H1 (cell line): Measurements from ENCODE around the gene KIFBP. TPM values are rescaled to one million over a fixed set of nuclear protein-coding genes. Genes with fewer than 3 reads are reported as not detected.
"Not testable (repeated sequence)": the region's sequence is repeated elsewhere in the genome, so short reads cannot be mapped to it uniquely, and the experiment has no call there.

Source experiments
- CTCF ChIA-PET: fragments of 300-600 bp; sonication (Branson Sonifier 250); formaldehyde crosslinking; loops from one replicate; lab custom pipeline; 2021; ENCODE audit not compliant: partially characterized antibody; lab: Charles Lee
- POLR2A ChIA-PET: fragments of 300-600 bp; sonication (Branson Sonifier 250); formaldehyde crosslinking; loops from one replicate; lab custom pipeline; 2021; ENCODE audit warnings: inconsistent platforms; ENCODE audit not compliant: partially characterized antibody; lab: Charles Lee
- DNase-seq, 2 experiments: peaks; one replicate each; pipeline versions ENCODE4 v3.0.0 to v3.0.0-alpha.2; 2010 to 2022; ENCODE audit warnings: low spot score in 2 of 2, low read depth in 1 of 2, mixed read lengths in 1 of 2
- FAIRE-seq: peaks from 2 replicates; lab custom pipeline; 2011; peaks lifted over from hg19 to GRCh38; lab: Jason Lieb, UNC
- H2AFZ ChIP-seq: 2 replicates; pipeline ENCODE4 v1.8.1; 2012; ENCODE audit warnings: low read length, inconsistent platforms
- H2AK5ac ChIP-seq: 2 replicates; pipeline ENCODE4 v1.6.1; 2013; ENCODE audit warnings: low read depth, low read length
- H2BK120ac ChIP-seq: replicated peaks from 2 replicates; pipeline ENCODE3; 2013; ENCODE audit warnings: low read depth, low read length, inconsistent platforms
- H2BK12ac ChIP-seq: 2 replicates; pipeline ENCODE4 v1.6.1; 2013; ENCODE audit warnings: low read depth, low read length
- H2BK15ac ChIP-seq: 2 replicates; pipeline ENCODE4 v1.6.1; 2013; ENCODE audit warnings: low read length
- H2BK20ac ChIP-seq: 2 replicates; pipeline ENCODE4 v1.6.1; 2013; ENCODE audit warnings: low read length
- H2BK5ac ChIP-seq: 2 replicates; pipeline ENCODE4 v1.6.1; 2013; ENCODE audit warnings: low read depth, low read length
- H3K14ac ChIP-seq: 2 replicates; pipeline ENCODE4 v1.6.1; 2013; ENCODE audit warnings: inconsistent platforms; ENCODE audit not compliant: insufficient read length
- H3K18ac ChIP-seq: 2 replicates; pipeline ENCODE4 v1.6.1; 2013; ENCODE audit warnings: low read length; ENCODE audit errors: extremely low read depth
- H3K23ac ChIP-seq: 2 replicates; pipeline ENCODE4 v1.6.1; 2013; ENCODE audit warnings: inconsistent platforms; ENCODE audit not compliant: insufficient read length
- H3K23me2 ChIP-seq: 2 replicates; pipeline ENCODE4 v1.6.1; 2013; ENCODE audit warnings: low read depth, low read length
- H3K27ac ChIP-seq: 2 replicates; pipeline ENCODE4 v1.6.1; 2011; ENCODE audit warnings: low read depth, low read length, inconsistent platforms
- H3K27me3 ChIP-seq, 4 experiments: replicated peaks in 1 of 4; 1 replicate in 1 of 4; 2 replicates in 3 of 4; pipeline versions ENCODE4 v1.6.1 to v1.8.1; 2011 to 2013; ENCODE audit warnings: low read length in 3 of 4, mild to moderate bottlenecking in 3 of 4, inconsistent platforms in 2 of 4, mixed read lengths in 2 of 4, moderate library complexity in 1 of 4; ENCODE audit not compliant: control insufficient read depth in 3 of 4, insufficient read depth in 3 of 4; ENCODE audit errors: extremely low read depth in 1 of 4
- H3K36me3 ChIP-seq, 4 experiments: 2 replicates each; pipeline versions ENCODE4 v1.6.1 to v1.8.1; 2011 to 2013; ENCODE audit warnings: mild to moderate bottlenecking in 4 of 4, low read length in 3 of 4, moderate library complexity in 2 of 4, control low read depth in 1 of 4, inconsistent platforms in 1 of 4; ENCODE audit not compliant: insufficient read depth in 4 of 4, control insufficient read depth in 2 of 4
- H3K4ac ChIP-seq: replicated peaks from 2 replicates; pipeline ENCODE3; 2013; ENCODE audit warnings: low read length, low read depth, mixed read lengths, inconsistent platforms; ENCODE audit not compliant: insufficient read length
- H3K4me1 ChIP-seq, 4 experiments: replicated peaks in 1 of 4; 1 replicate in 1 of 4; 2 replicates in 3 of 4; pipeline versions ENCODE4 v1.6.1 to v1.8.1; 2011 to 2013; ENCODE audit warnings: low read length in 3 of 4, inconsistent platforms in 2 of 4, mixed read lengths in 1 of 4; ENCODE audit not compliant: insufficient read depth in 4 of 4, control insufficient read depth in 3 of 4
- H3K4me2 ChIP-seq, 2 experiments: 2 replicates each; pipeline versions ENCODE4 v1.6.1 to v1.8.1; 2011 to 2013; ENCODE audit warnings: low read depth in 2 of 2, low read length in 2 of 2, control low read depth in 1 of 2, inconsistent platforms in 1 of 2, mild to moderate bottlenecking in 1 of 2; ENCODE audit not compliant: insufficient read depth in 1 of 2
- H3K4me3 ChIP-seq, 4 experiments: fragments of 200-600, 300-600 bp in 1 of 4; sonication (generic), shearing (Covaris generic), sonication (Bioruptor Twin) in 1 of 4; 2 replicates each; pipeline versions ENCODE4 v1.5.1 to v1.8.1; 2011 to 2016; ENCODE audit warnings: low read length in 4 of 4, low read depth in 3 of 4, control low read depth in 2 of 4, inconsistent platforms in 2 of 4, mild to moderate bottlenecking in 2 of 4, mixed read lengths in 1 of 4, moderate library complexity in 1 of 4; ENCODE audit not compliant: insufficient read depth in 2 of 4; ENCODE audit errors: extremely low read depth in 1 of 4
- H3K56ac ChIP-seq: replicated peaks from 2 replicates; pipeline ENCODE3; 2013; ENCODE audit warnings: low read depth, mild to moderate bottlenecking, mixed read lengths, low read length, inconsistent platforms; ENCODE audit not compliant: insufficient read length
- H3K79me1 ChIP-seq: 2 replicates; pipeline ENCODE4 v1.6.1; 2013; ENCODE audit warnings: low read depth, low read length, control low read depth
- H3K79me2 ChIP-seq, 2 experiments: 2 replicates each; pipeline versions ENCODE4 v1.6.1 to v1.8.1; 2012 to 2013; ENCODE audit warnings: low read length in 2 of 2, mild to moderate bottlenecking in 2 of 2, inconsistent platforms in 1 of 2; ENCODE audit not compliant: insufficient read depth in 2 of 2, control insufficient read depth in 1 of 2
- H3K9ac ChIP-seq, 4 experiments: replicated peaks in 1 of 4; 1 replicate in 1 of 4; 2 replicates in 3 of 4; pipeline versions ENCODE4 v1.6.1 to v1.8.1; 2011 to 2013; ENCODE audit warnings: low read depth in 3 of 4, low read length in 3 of 4, control low read depth in 2 of 4, mild to moderate bottlenecking in 2 of 4, moderate library complexity in 2 of 4, inconsistent platforms in 1 of 4; ENCODE audit errors: extremely low read depth in 1 of 4
- H3K9me3 ChIP-seq, 2 experiments: 2 replicates each; pipeline versions ENCODE4 v1.6.1 to v1.8.1; 2012 to 2013; ENCODE audit warnings: mild to moderate bottlenecking in 2 of 2, moderate library complexity in 2 of 2, control low read depth in 1 of 2, inconsistent platforms in 1 of 2, low read depth in 1 of 2, low read length in 1 of 2, mixed read lengths in 1 of 2; ENCODE audit not compliant: insufficient read depth in 2 of 2
- H4K20me1 ChIP-seq, 2 experiments: replicated peaks in 1 of 2; 2 replicates each; pipeline versions ENCODE3 to v1.8.1; 2011 to 2013; ENCODE audit warnings: inconsistent platforms in 2 of 2, low read length in 2 of 2, mild to moderate bottlenecking in 1 of 2; ENCODE audit not compliant: insufficient read depth in 2 of 2, control insufficient read depth in 1 of 2
- H4K5ac ChIP-seq: 2 replicates; pipeline ENCODE4 v1.6.1; 2013; ENCODE audit warnings: low read length, low read depth, mixed read lengths, inconsistent platforms; ENCODE audit not compliant: insufficient read length
- H4K8ac ChIP-seq: 2 replicates; pipeline ENCODE4 v1.8.0; 2013; ENCODE audit warnings: mild to moderate bottlenecking, moderate library complexity, low read length, inconsistent platforms; ENCODE audit not compliant: insufficient read depth; ENCODE audit errors: extremely low read depth
- H4K91ac ChIP-seq: replicated peaks from 2 replicates; pipeline ENCODE3; 2013; ENCODE audit warnings: low read length, mixed read lengths, inconsistent platforms; ENCODE audit not compliant: insufficient read length
- WGBS, 2 experiments: shearing (Covaris generic) in 1 of 2; methylation state at CpG; one replicate each; pipeline versions ENCODE4 v1.1.6 to v1.1.7; 2013 to 2015; ENCODE audit warnings: low lambda C conversion rate in 2 of 2, mixed read lengths in 2 of 2, inconsistent platforms in 1 of 2, low coverage in 1 of 2, missing lambda C conversion rate in 1 of 2; ENCODE audit not compliant: insufficient replicate concordance in 2 of 2, insufficient coverage in 1 of 2, insufficient read length in 1 of 2; ENCODE audit errors: extremely low coverage in 1 of 2, missing lambda C conversion rate in 1 of 2; 5-methylcytosine and 5-hydroxymethylcytosine counted together
- polyA plus RNA-seq, 7 experiments: library from polyadenylated mRNA; depleted of rRNA in 3 of 7; stranded (reverse) in 5 of 7; unstranded in 2 of 7; fragments of >200 nt in 5 of 7; fragments of 200-250 nt in 2 of 7; gene quantifications; 1 replicate in 5 of 7; 2 replicates in 1 of 7; 4 replicates in 1 of 7; pipeline versions ENCODE4 v1.2.1 to v1.2.3, GENCODE V29; 2011 to 2013; ENCODE audit warnings: missing spikeins in 2 of 7, mixed read lengths in 2 of 7
- total RNA-seq: library from RNA; stranded (reverse); fragmentation: NEBNext Ultra II Directional; extraction: Animal tissue kit (Norgen Biotek cat#: 25700); gene quantifications from 2 replicates; pipeline ENCODE4 v1.2.1, GENCODE V29; 2021

KIFBP gene
- total and polyA plus RNA-seq, 2 of the 8 experiments (the other 6 are each of a cell fraction or from before 2014, with no cell fraction given): 17.3 to 34.6 TPM

DNA sequence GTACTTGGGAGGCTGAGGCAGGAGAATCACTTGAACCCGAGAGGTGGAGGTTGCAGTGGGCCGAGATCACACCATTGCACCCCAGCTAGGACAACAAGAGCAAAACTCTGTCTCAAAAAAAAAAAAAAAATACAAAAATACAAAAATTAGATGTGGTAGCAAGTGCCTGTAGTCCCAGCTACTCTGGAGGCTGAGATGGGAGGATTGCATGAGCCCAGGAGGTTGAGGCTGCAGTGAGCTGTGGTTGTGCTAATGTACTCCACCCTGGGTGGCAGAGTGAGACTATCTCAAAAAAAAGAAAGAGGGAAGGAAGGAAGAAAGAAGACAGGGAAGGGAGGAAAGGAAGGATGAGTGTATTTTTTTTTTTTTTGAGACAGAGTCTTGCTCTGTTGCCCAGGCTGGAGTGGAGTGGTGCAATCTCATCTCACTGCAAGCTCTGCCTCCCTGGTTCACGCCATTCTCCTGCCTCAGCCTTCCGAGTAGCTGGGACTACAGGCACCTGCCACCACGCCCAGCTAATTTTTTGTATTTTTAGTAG lies 12.6 kb upstream of the KIFBP start:
- H3K23ac ChIP-seq, H4K20me1 ChIP-seq, H3K27ac ChIP-seq, H3K4me3 ChIP-seq, H3K4ac ChIP-seq, H4K91ac ChIP-seq, H2BK5ac ChIP-seq, H3K9ac ChIP-seq, H3K9me3 ChIP-seq, H2AK5ac ChIP-seq, H2BK20ac ChIP-seq, H3K23me2 ChIP-seq, H2BK120ac ChIP-seq, H3K18ac ChIP-seq, H3K79me2 ChIP-seq, FAIRE-seq, H2AFZ ChIP-seq, H3K56ac ChIP-seq, H3K4me2 ChIP-seq, H3K4me1 ChIP-seq, H3K79me1 ChIP-seq, H4K5ac ChIP-seq, H3K14ac ChIP-seq, H2BK15ac ChIP-seq, H3K27me3 ChIP-seq, H2BK12ac ChIP-seq, H4K8ac ChIP-seq, DNase-seq: not testable (repeated sequence)
- ChIA-PET POLR2A (interaction anchor here (0.6 to 1.7 kb wide), 5 partner anchors 8 to 203 kb away, joined by 3 to 5 read pairs (median 3); partner anchors contain the start of gene DDX21), CTCF (interaction anchor here (0.7 kb wide), 1 partner anchor 89 kb away, joined by 3 read pairs; no protein-coding TSS in a partner anchor)
- peaks cover 39 to 98% (median 81%) of the 10 kb centered on the region in 4 experiments for H3K36me3 ChIP-seq
- WGBS, 2 experiments: 78% methylated on average over 3 of the region's 5 CpGs; no CpG with 5 or more reads in 1 of the 2 experiments

DNA sequence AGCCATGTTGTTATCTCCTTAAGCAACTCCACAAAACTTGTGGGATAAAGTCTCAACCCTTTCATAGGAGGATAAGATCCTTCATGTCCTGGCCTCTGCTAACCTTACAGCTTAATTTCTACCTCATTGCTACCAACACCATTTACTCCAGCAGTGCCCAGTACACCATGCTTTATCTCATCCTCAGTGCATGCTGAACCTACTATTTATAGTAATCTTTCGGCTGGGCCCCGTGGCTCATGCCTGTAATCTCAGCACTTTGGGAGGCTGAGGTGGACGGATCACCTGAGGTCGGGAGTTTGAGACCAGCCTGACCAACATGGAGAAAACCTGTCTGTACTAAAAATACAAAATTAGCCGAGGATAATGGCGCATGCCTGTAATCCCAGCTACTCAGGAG lies 8.9 kb upstream of the KIFBP start:
- not testable (repeated sequence) for H3K4me3 ChIP-seq, H2BK20ac ChIP-seq, H4K8ac ChIP-seq, H2BK15ac ChIP-seq, H3K4me2 ChIP-seq, H3K4ac ChIP-seq, H4K91ac ChIP-seq, H2BK120ac ChIP-seq, H4K20me1 ChIP-seq, H3K14ac ChIP-seq, H3K18ac ChIP-seq, H4K5ac ChIP-seq, H3K27me3 ChIP-seq, H3K56ac ChIP-seq, H3K9me3 ChIP-seq, H2BK12ac ChIP-seq, H3K79me1 ChIP-seq, H3K79me2 ChIP-seq, H3K9ac ChIP-seq, DNase-seq, H3K27ac ChIP-seq, H2AK5ac ChIP-seq, H3K23ac ChIP-seq, FAIRE-seq, H3K23me2 ChIP-seq, H3K4me1 ChIP-seq, H2BK5ac ChIP-seq, H2AFZ ChIP-seq
- ChIA-PET POLR2A (interaction anchor here (1.7 to 11.6 kb wide), 3 partner anchors 10 to 24 kb away, joined by 4 to 91 read pairs (median 11); partner anchors contain the start of gene DDX21), CTCF (interaction anchor here (0.6 to 1.5 kb wide), 2 partner anchors 10 to 50 kb away, joined by 3 to 4 read pairs; no protein-coding TSS in a partner anchor)
- WGBS, 2 experiments: 96% methylated on average over 6 of the region's 6 CpGs; no CpG with 5 or more reads in 1 of the 2 experiments
- H3K36me3 ChIP-seq: peaks cover 35 to 91% (median 69%) of the 10 kb centered on the region in 4 experiments
